Fibroblast of gingiva (primary cell): ENCODE results near the gene STAT3.
"Not testable (repeated sequence)": the region's sequence is repeated elsewhere in the genome, so short reads cannot be mapped to it uniquely, and the experiment has no call there.

Experiments
- DNase-seq: peaks from one replicate; pipeline ENCODE4 v3.0.0-alpha.2; 2011; ENCODE audit warnings: low read depth

Gene STAT3

DNA sequence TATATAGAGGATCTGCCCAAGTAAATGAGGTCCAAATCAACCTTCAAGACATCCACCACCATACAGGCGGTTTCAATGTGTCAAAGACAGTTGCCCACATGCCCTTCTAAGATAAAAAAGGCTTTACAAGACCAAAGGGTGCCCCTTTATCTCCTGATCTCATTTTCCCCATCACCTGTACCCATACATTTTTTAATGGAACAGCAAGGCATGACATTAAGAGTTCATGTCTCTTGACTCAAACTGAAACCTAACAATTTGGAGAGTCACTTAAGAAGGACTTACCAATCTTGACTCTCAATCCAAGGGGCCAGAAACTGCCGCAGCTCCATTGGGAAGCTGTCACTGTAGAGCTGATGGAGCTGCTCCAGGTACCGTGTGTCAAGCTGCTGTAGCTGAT lies 40.1 kb downstream of the STAT3 start:
- no peak for DNase-seq

DNA sequence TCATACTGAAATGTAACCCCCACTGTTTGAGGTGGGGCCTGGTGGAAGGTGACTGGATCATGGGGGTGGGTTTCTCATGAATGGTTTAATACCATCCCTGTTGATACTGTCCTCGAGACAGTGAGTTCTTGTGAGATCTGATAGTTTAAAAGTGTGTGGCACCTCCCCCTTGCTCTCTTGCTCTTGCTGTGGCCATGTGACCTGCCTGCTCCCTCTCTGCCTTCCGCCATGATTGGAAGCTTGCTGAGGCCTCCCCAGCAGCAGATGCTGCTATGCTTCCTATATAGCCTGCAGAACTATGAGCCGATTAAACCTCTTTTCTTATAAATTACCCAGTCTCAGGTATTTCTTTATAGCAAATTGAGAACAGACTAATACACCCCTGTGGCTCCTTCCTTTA lies 40.6 kb downstream of the STAT3 start:
- DNase-seq: no peak

DNA sequence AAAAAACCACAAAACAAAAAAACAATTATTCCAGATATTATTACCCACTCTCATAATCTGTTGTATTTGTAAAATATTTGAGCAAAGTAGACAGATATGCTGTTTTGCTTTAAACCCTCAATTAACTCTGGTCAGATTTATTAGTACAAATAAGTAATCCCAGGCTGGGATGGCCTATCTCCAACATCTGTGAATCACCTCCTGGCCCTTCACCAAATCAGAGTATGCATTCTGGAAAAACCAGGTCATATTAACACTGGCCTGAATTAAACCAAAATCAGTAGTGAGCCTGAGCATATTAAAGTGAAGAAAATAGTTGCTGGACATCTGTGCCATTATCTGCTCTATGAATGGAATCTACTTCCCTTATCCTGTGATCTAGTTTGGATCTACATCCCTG lies 41.0 kb downstream of the STAT3 start:
- peak; percentile 81 for DNase-seq

DNA sequence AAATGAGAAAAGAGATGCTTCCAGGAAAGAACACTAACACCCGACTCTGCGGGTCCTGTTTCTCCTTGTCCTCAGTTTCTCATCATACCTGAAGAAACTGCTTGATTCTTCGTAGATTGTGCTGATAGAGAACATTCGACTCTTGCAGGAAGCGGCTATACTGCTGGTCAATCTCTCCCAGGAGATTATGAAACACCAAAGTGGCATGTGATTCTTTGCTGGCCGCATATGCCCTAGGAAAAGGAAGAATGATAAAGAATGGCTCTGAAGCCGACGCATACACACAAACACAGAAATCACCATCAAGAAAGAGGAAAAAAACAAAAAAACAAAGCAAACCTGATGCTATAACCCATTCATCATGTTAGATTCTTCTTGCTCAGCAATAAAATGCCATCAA lies 41.8 kb downstream of the STAT3 start:
- no peak for DNase-seq

DNA sequence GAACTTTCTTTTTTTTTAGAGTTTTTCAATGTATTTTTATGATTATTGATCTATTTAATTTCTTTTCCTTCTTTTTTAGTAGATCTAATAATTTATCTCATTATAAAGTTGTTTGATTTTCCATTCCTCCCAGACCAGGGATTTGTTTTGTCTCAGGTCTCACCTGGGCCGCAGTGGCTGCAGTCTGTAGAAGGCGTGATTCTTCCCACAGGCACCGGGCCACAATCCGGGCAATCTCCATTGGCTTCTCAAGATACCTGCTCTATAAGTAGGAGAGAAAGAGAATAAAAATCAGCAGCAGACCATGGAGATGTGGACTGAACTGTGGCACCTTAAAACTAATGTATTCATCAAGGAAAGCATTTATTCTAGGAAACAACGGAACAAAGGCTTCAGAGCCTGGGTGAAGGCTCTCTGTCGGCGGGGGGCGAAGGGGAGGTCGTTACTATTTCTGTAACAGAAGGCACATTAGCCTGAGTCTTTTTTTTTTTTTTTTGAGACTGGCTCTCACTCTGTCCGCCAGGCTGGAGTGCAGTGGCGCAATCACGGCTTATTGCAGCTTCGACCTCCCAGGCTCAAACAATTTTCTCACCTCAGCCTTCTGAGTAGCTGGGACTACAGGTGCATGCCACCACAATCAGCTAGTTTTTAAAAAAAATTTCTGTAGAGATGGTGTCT lies 42.7 kb downstream of the STAT3 start:
- DNase-seq: no peak

DNA sequence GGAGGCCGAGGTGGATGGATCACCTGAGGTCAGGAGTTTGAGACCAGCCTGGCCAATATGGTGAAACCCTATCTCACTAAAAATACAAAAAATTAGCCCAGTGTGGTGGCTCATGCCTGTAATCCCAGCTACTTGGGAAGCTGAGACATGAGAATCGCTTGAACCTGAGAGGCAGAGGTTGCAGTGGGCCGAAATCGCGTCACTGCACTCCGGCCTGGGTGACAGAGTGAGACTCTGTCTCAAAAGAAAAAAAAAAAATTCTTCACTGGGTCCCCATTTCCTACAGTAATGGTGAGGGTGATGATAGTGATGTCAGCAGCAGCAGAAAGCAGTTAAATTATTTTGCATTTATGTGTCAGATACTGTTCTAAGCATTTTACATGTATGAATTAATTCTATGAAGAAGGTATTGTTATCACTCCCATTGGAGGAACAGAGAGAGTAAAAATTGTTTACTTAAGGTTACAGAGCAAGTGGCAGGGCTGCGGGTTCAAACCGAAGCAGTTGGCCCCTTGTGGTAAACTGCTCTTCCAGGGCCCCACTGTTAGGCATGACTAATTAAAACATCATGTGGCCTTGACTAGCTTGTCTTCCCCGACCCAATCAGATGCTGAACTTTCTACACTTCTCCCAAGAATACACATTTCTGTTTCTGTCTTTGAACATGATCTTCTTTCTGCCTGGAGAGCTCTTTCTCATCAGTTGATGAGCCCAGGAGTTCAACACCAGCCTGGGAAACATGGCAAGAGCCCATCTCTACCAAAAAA lies 45.8 kb downstream of the STAT3 start:
- peak; percentile 33 for DNase-seq

DNA sequence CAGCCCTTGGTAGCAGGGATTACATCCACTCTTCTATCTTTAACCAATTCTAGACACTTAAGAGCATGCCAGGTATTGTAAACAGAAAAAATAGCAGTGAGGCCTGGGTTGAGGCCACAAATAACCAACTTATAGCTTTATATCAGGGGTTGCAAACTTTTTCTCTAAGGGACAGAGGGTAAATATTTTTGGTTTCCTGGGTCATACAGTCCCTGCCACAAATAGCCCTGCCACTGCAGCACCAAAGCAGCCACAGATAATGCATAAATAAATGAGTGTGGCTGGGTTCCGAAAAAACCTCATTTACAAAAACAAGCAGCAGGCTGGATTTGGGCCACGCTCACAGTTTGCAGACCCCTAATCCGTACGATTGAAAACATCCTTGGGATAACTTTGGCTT lies 46.7 kb downstream of the STAT3 start:
- DNase-seq: no peak

DNA sequence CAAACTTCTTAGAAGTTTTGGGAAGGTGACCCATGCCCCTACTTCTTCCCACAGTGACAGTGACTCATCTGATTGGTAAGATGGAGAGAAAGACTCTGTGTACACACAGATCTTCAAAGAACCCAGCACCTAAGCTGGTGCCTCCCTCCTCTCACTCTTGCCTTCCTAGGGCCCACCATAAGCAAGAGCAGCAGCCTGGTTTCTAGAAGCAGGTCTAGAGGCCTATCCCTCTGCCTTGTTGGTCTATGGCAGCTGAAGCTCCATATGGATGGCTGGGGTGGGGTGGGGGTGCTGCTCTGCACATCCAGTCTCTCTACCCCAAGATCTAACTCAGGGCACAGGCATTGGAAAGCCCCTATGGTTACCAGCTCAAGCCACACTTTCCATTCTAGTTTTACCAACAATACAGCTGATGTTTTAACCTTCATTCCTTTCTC lies 47.5 kb downstream of the STAT3 start:
- DNase-seq: no peak

DNA sequence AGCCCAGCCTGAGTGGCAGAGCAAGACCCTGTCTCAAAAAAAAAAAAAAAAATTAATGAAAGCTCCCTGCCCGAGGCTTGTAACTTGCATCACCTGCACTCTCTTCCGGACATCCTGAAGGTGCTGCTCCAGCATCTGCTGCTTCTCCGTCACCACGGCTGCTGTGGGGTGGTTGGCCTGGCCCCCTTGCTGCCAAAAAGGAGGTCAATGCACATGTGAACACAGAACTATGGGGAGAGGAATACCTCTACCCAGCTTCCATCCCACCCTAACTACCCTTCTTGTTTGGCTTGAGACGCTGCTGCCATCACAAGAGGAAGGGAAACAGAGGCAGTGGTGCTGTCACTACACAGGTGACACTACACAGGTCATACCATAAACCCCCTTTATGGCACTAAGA lies 49.0 kb downstream of the STAT3 start:
- DNase-seq: no peak

DNA sequence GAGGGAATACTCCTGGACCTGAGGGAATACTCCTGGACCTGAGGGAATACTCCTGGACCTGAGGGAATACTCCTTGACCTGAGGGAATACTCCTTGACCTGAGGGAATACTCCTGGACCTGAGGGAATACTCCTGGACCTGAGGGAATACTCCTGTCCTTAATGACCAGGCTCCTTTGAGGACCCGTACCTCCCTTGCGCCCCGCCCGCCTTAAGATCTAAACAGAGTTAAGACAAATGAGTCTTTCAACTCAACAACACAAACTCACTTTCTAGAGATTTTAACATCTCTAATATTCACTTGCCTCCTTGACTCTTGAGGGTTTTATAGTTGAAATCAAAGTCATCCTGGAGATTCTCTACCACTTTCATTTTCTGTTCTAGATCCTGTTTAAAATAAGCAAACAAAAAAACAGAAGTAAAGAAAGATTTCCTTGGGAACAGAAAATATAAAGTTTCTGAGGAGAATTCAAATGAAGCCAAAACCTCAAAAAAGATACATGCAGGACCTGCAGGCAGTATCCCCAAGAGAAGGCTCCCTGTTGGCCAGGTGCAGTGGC lies 49.7 kb downstream of the STAT3 start:
- no peak for DNase-seq

DNA sequence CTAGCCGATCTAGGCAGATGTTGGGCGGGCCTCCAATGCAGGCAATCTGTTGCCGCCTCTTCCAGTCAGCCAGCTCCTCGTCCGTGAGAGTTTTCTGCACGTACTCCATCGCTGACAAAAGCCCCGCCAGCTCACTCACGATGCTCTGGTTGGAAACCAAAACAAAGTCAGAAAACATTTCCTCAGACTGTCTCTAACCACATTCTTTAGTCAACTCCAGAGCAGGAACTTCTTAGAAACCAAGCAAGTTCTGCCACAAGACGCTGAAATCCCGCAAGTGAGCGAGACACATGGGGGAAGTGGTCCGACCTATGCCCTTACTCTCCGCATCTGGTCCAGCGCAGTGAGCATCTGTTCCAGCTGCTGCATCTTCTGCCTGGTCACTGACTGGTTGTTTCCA lies 50.8 kb downstream of the STAT3 start:
- peak; percentile 71 for DNase-seq

DNA sequence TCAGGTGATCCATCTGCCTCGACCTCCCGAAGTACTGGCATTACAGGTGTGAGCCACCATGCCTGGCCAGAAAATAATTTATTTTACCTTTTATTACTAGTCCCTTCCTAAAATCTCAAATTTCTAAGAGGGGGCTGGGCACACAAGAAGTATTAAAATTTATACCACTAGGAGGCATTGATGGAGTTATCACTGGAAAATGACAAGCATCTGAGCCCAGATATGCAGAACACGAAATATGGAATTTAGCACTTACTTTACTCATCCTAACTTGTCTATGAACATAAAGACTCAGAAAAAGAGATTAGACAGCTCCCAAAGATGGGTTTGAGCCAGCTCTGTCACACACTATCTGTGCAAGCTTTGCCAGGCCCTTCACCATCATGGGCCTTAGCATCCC lies 53.6 kb downstream of the STAT3 start:
- DNase-seq: no peak

DNA sequence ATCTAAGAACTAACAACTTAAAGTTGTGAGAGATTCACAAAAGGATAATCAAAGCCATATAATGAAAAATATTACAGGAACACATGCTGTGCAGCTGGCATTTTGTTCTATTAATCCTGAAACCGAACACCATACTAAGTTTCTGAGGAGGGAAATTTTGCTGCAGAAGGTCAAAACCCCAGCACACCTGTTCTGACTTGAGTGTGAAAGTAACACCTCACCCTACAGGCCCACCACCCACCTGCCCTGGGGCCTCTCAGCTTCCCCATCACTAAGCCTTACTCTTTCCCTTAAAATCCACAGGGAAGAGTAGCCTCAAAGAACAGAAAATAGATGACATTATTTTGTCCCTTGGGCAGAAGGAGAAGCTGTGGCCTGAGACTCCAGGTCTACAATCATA lies 55.2 kb downstream of the STAT3 start:
- no peak for DNase-seq

DNA sequence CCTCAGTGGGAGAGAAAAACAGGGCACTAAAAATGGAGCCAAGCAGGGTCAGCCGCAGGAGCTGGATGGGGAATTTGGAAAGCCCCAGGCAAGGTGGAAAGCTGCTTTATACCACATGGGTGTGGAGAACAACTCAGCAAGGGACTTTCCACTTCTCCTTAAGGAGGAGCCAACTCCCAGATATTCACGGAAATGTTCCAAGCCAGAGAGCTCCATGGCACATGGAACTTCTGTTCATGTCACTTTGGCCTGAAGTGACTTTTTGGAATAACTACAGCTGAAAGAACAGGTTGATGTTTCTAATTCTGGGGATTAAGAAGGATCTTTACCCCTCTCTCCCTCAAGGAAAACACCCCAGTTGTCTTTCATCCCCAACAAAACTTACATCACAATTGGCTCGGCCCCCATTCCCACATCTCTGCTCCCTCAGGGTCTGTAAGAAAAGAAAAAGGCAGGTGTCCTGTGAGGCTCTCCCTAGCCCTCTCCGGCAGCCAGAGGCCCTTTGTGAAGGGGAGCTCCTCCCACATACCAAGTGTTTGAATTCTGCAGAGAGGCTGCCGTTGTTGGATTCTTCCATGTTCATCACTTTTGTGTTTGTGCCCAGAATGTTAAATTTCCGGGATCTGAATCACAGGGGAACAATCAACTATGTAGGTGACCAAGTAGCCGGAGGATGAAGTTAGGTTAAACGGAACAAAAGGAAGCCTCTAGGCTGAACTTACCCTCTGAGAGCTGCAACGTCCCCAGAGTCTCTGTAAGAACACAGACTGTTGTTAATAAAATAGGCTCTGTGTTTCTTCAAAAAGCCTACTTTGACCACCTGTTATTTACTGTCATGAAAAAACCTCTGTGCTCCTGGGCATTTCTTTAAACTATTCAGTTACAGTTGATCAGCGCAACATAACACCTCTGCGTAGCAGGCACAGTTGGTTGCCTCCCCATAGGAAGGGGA lies 58.9 kb downstream of the STAT3 start:
- DNase-seq: peak; percentile 42

DNA sequence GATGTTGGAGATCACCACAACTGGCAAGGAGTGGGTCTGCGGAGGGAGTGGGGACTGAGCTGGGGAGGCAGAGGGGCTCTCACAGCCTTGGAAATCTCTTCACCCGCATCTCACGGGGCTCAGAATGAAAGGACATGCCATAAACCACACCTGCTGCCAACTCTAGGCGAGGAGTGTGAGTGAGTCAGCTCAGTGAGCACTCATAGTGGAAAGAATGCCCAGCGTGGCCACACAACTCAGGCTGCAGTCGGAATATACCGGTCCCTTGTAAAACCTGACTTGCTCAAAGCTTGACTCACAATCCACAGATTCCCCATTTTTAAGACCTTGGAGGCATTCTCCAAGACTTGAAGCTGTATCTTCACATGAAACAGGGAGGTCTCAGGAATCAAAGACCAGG lies 63.2 kb downstream of the STAT3 start:
- peak; percentile 69 for DNase-seq

DNA sequence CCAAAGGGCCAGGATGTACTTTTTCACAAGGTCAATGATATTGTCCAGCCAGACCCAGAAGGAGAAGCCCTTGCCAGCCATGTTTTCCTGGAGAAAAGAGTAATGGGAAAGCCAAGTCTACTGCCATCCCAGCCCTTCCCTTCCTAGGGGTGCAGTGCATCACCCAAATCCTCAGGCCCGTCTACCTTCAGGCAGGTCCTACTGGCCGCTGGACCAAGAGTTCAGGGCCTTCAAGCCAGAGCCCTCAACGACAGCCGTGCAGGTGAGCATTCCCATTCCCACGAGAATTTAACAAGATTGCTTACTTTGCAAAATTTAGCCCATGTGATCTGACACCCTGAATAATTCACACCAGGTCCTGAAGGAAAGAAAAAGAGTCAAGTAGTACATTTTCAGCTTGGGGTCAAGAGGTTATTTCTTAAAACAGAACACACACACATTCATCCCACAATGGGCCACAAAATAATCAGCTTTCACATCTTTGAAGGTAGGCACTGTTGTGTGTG lies 64.9 kb downstream of the STAT3 start:
- DNase-seq: no peak

DNA sequence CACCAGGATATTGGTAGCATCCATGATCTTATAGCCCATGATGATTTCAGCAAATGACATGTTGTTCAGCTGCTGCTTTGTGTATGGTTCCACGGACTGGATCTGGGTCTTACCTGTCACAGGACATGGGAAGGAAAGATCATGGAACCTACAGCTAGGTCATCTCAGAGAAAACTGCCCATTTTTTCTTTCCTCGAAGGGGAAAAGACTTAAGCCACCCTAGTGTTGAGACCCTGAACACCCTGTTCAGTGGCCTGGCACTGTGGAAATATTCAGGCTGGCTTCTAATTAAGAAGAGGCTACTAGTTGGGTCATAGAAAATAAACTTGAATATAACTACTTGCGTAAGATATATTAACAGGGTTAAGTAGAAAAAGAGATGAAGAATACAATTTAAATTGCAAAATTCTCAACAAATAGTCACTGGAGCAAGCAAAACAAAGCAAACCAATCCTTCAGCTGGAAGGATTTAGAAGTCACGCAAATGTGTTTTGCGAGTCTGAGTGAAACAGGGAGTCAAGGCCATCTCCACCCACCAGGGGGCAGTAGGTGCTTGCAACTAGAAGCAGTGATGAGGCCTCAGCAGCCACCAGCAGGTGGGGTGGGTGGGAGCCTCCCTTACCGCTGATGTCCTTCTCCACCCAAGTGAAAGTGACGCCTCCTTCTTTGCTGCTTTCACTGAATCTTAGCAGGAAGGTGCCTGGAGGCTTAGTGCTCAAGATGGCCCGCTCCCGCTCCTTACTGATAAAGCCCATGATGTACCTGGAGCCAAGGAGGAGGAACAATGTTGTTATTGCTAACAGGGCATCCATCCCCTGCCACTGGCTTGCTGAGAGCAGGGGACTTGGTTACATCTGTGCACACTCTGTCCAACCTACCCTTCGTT lies 65.6 kb downstream of the STAT3 start:
- DNase-seq: peak; percentile 91

DNA sequence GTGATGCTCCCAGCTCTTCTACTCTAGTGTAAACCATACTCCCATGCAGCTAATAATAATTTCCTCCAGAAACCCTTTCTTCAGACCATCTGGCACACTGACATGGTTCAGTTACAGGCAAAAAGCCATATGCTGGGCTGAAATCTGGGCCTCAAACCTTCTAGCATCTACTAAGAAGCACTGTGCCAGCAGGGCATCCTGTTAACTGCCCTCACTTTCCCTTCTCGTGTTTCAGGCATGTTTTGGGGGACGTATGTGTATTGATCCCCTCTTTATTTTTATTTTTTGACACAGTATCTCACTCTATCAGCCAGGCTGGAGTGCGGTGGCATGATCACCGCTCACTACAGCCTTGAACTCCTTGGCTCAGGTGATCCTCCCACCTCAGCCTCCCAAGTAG lies 66.7 kb downstream of the STAT3 start:
- DNase-seq: peak; percentile 30

DNA sequence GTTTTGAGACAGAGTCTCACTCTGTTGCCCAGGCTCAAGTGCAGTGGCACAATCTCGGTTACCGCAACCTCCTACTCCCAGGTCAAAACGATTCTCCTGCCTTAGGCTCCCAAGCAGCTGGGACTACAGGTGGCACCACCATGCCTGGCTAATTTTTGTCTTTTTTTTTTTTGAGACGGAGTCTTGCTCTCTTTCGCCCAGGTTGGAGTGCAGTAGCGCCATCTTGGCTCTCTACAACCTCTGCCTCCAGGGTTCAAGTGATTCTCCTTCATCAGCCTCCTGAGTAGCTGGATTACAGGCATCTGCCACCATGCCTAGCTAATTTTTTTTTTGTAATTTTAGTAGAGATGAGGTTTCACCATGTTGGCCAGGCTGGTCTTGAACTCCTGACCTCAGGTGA lies 70.3 kb downstream of the STAT3 start:
- DNase-seq: not testable (repeated sequence)

DNA sequence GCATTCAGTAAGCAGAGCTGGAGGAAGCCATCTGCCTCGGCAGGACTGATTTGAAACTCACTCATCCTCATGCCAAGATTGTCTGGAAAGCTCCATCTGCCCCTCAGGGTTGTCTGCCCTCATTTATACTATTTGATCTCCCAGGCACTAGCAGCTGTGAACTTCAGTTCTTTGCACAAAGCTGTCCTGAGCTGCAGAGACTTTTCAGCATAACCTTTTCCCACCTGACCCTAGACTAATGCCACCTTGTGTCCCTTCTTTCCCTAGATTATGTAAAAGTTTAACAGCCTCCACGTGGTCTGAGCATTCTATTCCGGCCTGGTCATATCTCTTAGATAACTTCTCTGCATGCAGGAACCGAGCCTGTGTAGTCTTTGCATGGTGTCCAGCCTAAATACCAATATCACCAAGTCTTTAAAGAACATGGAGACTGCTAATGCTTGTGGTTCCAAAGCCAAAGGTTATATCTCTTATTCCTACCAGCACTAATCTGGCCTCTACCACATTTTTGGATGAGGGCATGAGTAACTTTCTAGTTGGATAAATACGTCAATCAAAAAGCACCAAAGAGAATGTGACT lies 70.9 kb downstream of the STAT3 start:
- no peak for DNase-seq

DNA sequence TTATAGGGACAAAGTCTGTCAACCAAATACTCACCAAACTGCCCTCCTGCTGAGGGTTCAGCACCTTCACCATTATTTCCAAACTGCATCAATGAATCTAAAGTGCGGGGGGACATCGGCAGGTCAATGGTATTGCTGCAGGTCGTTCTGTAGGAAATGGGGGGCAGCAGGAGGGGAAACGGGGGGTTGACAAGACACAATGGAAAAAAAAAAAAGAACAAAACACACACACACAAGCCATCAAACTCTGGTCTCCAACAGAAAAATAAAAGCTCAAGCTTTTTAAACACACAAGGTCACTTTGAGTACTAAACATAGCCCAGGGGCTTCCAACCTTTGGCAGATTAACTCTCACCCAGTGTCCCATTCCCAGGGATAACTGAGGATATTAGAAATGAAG lies 71.5 kb downstream of the STAT3 start:
- no peak for DNase-seq
